ENCODE results near the gene VPS18.

- TF ChIP-seq, protein P1, sequence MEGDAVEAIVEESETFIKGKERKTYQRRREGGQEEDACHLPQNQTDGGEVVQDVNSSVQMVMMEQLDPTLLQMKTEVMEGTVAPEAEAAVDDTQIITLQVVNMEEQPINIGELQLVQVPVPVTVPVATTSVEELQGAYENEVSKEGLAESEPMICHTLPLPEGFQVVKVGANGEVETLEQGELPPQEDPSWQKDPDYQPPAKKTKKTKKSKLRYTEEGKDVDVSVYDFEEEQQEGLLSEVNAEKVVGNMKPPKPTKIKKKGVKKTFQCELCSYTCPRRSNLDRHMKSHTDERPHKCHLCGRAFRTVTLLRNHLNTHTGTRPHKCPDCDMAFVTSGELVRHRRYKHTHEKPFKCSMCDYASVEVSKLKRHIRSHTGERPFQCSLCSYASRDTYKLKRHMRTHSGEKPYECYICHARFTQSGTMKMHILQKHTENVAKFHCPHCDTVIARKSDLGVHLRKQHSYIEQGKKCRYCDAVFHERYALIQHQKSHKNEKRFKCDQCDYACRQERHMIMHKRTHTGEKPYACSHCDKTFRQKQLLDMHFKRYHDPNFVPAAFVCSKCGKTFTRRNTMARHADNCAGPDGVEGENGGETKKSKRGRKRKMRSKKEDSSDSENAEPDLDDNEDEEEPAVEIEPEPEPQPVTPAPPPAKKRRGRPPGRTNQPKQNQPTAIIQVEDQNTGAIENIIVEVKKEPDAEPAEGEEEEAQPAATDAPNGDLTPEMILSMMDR (IDR thresholded peaks at IDR 0.05; ENCODE audit: poor library complexity, severe bottlenecking): peak; percentile 48
- TF ChIP-seq POLR2AphosphoS5 (IDR thresholded peaks at IDR 0.05): no peak
- no peak for TF ChIP-seq MXI1 (conservative IDR thresholded peaks at IDR 0.05; ENCODE audit: poor library complexity, severe bottlenecking)
- no peak for TF ChIP-seq EP300 (conservative IDR thresholded peaks at IDR 0.05; ENCODE audit: poor library complexity, severe bottlenecking)
- no peak for TF ChIP-seq TAF1 (IDR thresholded peaks at IDR 0.05; ENCODE audit: low read depth)
- no peak for TF ChIP-seq EZH2 (IDR thresholded peaks at IDR 0.05; ENCODE audit: borderline replicate concordance, insufficient read depth, low read length, poor library complexity, severe bottlenecking)
- no peak for TF ChIP-seq SMC3 (conservative IDR thresholded peaks at IDR 0.05; ENCODE audit: poor library complexity)
- TF ChIP-seq REST (IDR thresholded peaks at IDR 0.05; ENCODE audit: borderline replicate concordance): no peak
- no peak for TF ChIP-seq RAD21 (conservative IDR thresholded peaks at IDR 0.05)
These were observed 34.9 kb upstream of the VPS18 start for GRCh38 chr15:40859206-40859851.

Measured in neural cell (in vitro differentiated cells).